GM12891 (cell line): Measurements from ENCODE around the gene WDR1.

Experiments
- PAX5 ChIP-seq: IDR thresholded peaks from 2 replicates; pipeline ENCODE4 v1.6.1; 2011; ENCODE audit warnings: low read length, moderate library complexity, mild to moderate bottlenecking; ENCODE audit not compliant: insufficient read depth, severe bottlenecking
- POLR2A ChIP-seq: IDR thresholded peaks from 2 replicates; pipeline ENCODE4 v1.6.1; 2011; ENCODE audit warnings: low read depth, low read length, control low read depth
- POLR2AphosphoS5 ChIP-seq: IDR thresholded peaks from 2 replicates; pipeline ENCODE4 v1.6.1; 2011; ENCODE audit warnings: low read depth, low read length, control low read depth
- POU2F2 ChIP-seq: IDR thresholded peaks from 2 replicates; pipeline ENCODE4 v1.6.1; 2011; ENCODE audit warnings: low read depth, mild to moderate bottlenecking, control low read depth, low read length, moderate library complexity
- SPI1 ChIP-seq: IDR thresholded peaks from 2 replicates; pipeline ENCODE4 v1.6.1; 2011; ENCODE audit warnings: low read depth, low read length, control low read depth
- TAF1 ChIP-seq: IDR thresholded peaks from 2 replicates; pipeline ENCODE4 v1.6.1; 2011; ENCODE audit warnings: low read depth, low read length, control low read depth

DNA sequence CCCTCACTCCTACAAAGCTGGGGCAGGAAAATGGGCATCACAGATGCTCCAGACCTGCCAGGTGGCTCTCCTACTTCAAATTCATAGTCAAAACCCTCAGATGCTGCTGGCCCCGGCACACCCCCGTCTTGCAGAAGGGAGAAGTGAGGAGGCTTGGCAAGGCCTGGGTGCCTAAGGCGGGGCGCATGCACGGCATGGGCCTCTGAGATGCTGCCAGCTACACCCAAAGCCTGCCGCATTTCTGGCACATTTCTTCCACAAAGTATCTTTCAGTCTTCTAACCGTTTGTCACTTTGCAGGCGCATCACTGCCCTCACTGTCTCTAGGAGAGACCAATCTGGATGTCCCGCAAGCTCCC is 19.6 kb downstream of the WDR1 start:
- TF ChIP-seq POLR2AphosphoS5 (peak; percentile 36; the same call in 1 of the 2 replicates), PAX5 (no peak), POLR2A (no peak), TAF1 (no peak), SPI1 (no peak), POU2F2 (no peak)
